ENCODE data around the gene ARMC8.

- TF ChIP-seq CTCF (IDR thresholded peaks at IDR 0.05) = no peak
- no peak for TF ChIP-seq POLR2A (IDR thresholded peaks at IDR 0.05)
These were observed 84.2 kb downstream of the ARMC8 start for GRCh38 chr3:138271189-138271794.
